ENCODE data around the gene LDLRAD3. TPM values are rescaled to one million over a fixed set of nuclear protein-coding genes. Genes with fewer than 3 reads are reported as not detected.

LDLRAD3 gene
- total RNA-seq, 1 experiment from 2014 or later = 55.7 TPM

DNA sequence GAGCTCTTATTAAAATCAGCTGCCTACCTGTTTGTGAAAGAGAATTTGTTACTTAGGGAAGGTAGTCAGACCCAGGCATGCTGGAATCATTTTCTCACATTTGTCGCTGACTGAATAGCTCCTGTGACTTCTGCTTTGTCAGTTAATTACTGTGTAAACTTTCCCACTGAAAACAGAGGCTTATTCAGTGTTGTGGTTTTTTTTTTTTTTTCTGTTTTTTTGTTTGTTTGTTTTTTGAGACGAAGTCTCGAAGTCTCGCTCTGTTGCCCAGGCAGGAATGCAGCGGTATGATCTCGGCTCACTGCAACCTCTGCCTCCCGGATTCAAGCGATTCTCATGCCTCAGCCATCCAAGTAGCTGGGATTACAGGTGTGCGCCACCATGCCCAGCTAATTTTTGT is 5.6 kb upstream of the LDLRAD3 start:
- Mint-ChIP-seq H3K27ac (ENCODE audit: low read depth, unreplicated experiment) (no peak overlapping the region), H3K4me1 (ENCODE audit: insufficient read depth, unreplicated experiment) (peaks cover 3% of the 10 kb centered on the region), H3K9me3 (ENCODE audit: unreplicated experiment) (no peaks in the 10 kb centered on the region), H3K36me3 (ENCODE audit: insufficient read depth, unreplicated experiment) (no peaks in the 10 kb centered on the region), H3K27me3 (ENCODE audit: insufficient read depth, unreplicated experiment) (no peaks in the 10 kb centered on the region), H3K4me3 (ENCODE audit: unreplicated experiment) (no peak overlapping the region)
- intact Hi-C loops (cut with micrococcal nuclease) = no loop called here
- CTCF ChIA-PET = interaction anchor here (0.7 to 1.6 kb wide), 3 partner anchors 13 to 312 kb away, joined by 3 to 6 read pairs (median 4); no protein-coding TSS in a partner anchor
- POLR2A ChIA-PET = interaction anchor here (1.0 to 2.5 kb wide), 2 partner anchors 11 to 74 kb away, joined by 3 to 9 read pairs; no protein-coding TSS in a partner anchor
- no peak for DNase-seq (ENCODE audit: unreplicated experiment)
- no TSS peak for BruUV-seq (replicated peaks)
- TF ChIP-seq, protein P1, sequence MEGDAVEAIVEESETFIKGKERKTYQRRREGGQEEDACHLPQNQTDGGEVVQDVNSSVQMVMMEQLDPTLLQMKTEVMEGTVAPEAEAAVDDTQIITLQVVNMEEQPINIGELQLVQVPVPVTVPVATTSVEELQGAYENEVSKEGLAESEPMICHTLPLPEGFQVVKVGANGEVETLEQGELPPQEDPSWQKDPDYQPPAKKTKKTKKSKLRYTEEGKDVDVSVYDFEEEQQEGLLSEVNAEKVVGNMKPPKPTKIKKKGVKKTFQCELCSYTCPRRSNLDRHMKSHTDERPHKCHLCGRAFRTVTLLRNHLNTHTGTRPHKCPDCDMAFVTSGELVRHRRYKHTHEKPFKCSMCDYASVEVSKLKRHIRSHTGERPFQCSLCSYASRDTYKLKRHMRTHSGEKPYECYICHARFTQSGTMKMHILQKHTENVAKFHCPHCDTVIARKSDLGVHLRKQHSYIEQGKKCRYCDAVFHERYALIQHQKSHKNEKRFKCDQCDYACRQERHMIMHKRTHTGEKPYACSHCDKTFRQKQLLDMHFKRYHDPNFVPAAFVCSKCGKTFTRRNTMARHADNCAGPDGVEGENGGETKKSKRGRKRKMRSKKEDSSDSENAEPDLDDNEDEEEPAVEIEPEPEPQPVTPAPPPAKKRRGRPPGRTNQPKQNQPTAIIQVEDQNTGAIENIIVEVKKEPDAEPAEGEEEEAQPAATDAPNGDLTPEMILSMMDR (IDR thresholded peaks at IDR 0.05; ENCODE audit: unreplicated experiment) = no peak

DNA sequence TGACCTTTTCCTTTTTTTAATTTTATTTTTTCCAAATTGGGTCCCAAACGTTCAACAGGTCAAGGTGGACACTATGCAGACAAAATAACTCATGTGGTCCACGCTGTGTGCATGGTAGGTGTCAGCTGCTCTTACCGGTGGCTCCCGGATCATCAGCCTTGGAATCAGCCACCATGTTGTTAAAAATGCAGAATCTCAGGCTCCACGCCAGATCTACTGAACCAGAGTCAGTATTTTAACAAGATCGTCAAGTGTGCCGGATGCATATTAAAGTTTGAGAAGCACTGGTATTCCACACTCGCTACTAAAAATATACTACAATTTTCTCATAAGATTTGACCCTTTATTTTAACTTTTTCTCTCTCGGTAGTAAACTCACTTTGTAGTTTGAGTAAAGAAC is 553 bp upstream of the LDLRAD3 start:
- no peaks in the 10 kb centered on the region for H3K9me3 Mint-ChIP-seq (ENCODE audit: unreplicated experiment)
- H3K36me3 Mint-ChIP-seq (ENCODE audit: insufficient read depth, unreplicated experiment) = no peaks in the 10 kb centered on the region
- no peaks in the 10 kb centered on the region for H3K27me3 Mint-ChIP-seq (ENCODE audit: insufficient read depth, unreplicated experiment)
- ChIA-PET CTCF (interaction anchor here (0.6 kb wide), 1 partner anchor 101 kb away, joined by 3 read pairs; no protein-coding TSS in a partner anchor), POLR2A (interaction anchor here (0.7 to 3.5 kb wide), 5 partner anchors 10 to 118 kb away, joined by 3 to 20 read pairs (median 3); no protein-coding TSS in a partner anchor)
- H3K27ac Mint-ChIP-seq (ENCODE audit: low read depth, unreplicated experiment) = peak overlapping the region; percentile 57
- DNase-seq (ENCODE audit: unreplicated experiment) = no peak
- TF ChIP-seq, protein P1 (IDR thresholded peaks at IDR 0.05; ENCODE audit: unreplicated experiment) = no peak
- peak overlapping the region; percentile 93 for H3K4me3 Mint-ChIP-seq (ENCODE audit: unreplicated experiment)
- H3K4me1 Mint-ChIP-seq (ENCODE audit: insufficient read depth, unreplicated experiment) = peaks cover 31% of the 10 kb centered on the region
- intact Hi-C loops (cut with micrococcal nuclease) = loop anchor here (5.0 kb wide), 3 partner anchors 121 to 326 kb away; partner anchors contain the start of gene FJX1
- TSS peak; percentile 88 for BruUV-seq (replicated peaks)

DNA sequence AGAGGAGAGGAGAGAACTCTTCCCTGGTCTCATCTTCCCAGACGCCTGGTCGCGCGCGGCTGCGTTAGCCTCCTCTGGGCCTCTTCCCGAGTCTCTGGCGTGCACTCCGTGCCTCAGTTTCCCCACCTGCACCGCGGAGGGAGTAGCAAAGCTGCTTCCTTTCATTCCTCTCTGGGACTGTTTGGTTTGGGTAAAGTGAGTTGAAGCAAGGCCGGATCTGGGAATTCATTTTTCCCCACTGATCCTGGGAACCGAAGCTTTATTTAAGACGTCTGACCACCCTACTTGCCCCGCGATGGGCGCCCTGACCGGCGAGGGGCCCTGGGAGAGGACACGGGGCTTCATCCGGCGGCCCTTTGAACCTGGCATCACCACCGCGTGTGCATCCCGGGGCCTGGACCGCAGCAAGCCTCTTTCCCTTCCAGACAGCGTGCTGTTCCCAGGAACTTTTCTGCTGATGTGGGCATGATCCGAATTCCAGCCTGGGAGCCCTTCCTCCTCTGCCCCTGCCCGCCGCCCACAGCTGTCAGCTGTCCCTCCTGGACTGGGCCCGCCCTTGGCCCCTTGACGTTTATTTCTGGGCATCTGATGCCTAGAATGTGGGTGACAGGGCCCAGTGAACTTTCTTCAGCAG is 758 bp downstream of the LDLRAD3 start:
- BruUV-seq (replicated peaks) = no TSS peak
- H3K4me3 Mint-ChIP-seq (ENCODE audit: unreplicated experiment) = peak overlapping the region; percentile 93
- no peaks in the 10 kb centered on the region for H3K27me3 Mint-ChIP-seq (ENCODE audit: insufficient read depth, unreplicated experiment)
- H3K9me3 Mint-ChIP-seq (ENCODE audit: unreplicated experiment) = no peaks in the 10 kb centered on the region
- peaks cover 44% of the 10 kb centered on the region for H3K4me1 Mint-ChIP-seq (ENCODE audit: insufficient read depth, unreplicated experiment)
- TF ChIP-seq, protein P1 (IDR thresholded peaks at IDR 0.05; ENCODE audit: unreplicated experiment) = no peak
- DNase-seq (ENCODE audit: unreplicated experiment) = peak; percentile 24
- POLR2A ChIA-PET = interaction anchor here (0.6 to 3.5 kb wide), 13 partner anchors 8 to 325 kb away, joined by 3 to 20 read pairs (median 4); no protein-coding TSS in a partner anchor
- CTCF ChIA-PET = interaction anchor here (0.6 to 1.8 kb wide), 5 partner anchors 9 to 123 kb away, joined by 3 to 8 read pairs (median 4); no protein-coding TSS in a partner anchor
- intact Hi-C loops (cut with micrococcal nuclease) = loop anchor here (2.0 to 5.0 kb wide), 4 partner anchors 64 to 327 kb away; partner anchors contain the start of gene FJX1
- peak overlapping the region; percentile 73 for H3K27ac Mint-ChIP-seq (ENCODE audit: low read depth, unreplicated experiment)
- no peaks in the 10 kb centered on the region for H3K36me3 Mint-ChIP-seq (ENCODE audit: insufficient read depth, unreplicated experiment)

DNA sequence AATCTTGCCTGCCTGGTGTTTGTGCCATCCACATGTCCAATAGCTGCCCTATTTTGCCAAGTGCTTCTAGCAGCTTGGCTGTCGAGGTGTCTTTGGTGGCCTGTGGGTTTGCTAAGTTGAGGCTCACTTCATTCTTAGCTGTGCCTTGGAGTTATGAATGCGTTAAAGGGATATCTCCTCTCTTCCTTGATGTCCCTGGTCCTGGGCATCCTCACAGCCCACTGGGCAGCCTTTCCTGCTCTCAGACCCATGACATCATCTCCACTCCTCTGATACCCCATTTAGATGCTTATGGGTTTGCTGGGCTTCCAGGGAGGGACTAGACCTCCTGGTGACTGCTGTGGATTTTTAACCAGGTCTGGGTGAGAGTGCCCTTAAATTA is 1.3 kb downstream of the LDLRAD3 start:
- Mint-ChIP-seq H3K9me3 (ENCODE audit: unreplicated experiment) (no peaks in the 10 kb centered on the region), H3K4me1 (ENCODE audit: insufficient read depth, unreplicated experiment) (peaks cover 49% of the 10 kb centered on the region), H3K36me3 (ENCODE audit: insufficient read depth, unreplicated experiment) (no peaks in the 10 kb centered on the region), H3K27ac (ENCODE audit: low read depth, unreplicated experiment) (peak overlapping the region; percentile 73), H3K4me3 (ENCODE audit: unreplicated experiment) (peak overlapping the region; percentile 93), H3K27me3 (ENCODE audit: insufficient read depth, unreplicated experiment) (no peaks in the 10 kb centered on the region)
- CTCF ChIA-PET = interaction anchor here (0.6 to 1.8 kb wide), 4 partner anchors 10 to 124 kb away, joined by 3 to 8 read pairs (median 4); no protein-coding TSS in a partner anchor
- POLR2A ChIA-PET = interaction anchor here (1.0 to 3.5 kb wide), 10 partner anchors 8 to 123 kb away, joined by 3 to 20 read pairs (median 4); no protein-coding TSS in a partner anchor
- no peak for DNase-seq (ENCODE audit: unreplicated experiment)
- TF ChIP-seq, protein P1 (IDR thresholded peaks at IDR 0.05; ENCODE audit: unreplicated experiment) = no peak
- no TSS peak for BruUV-seq (replicated peaks)
- intact Hi-C loops (cut with micrococcal nuclease) = loop anchor here (2.0 kb wide), 1 partner anchor 64 kb away; no protein-coding TSS in a partner anchor
